Astrocyte of the spinal cord (primary cell): ENCODE measurements around the gene TTC16.

Source experiments
- DNase-seq: peaks from one replicate; pipeline ENCODE4 v3.0.0; 2011; ENCODE audit warnings: low read depth, low spot score
- H3K4me3 ChIP-seq: 2 replicates; pipeline ENCODE4 v1.5.1; 2011; ENCODE audit warnings: low read depth, mild to moderate bottlenecking, low read length, moderate library complexity
- CTCF ChIP-seq: IDR thresholded peaks from 2 replicates; pipeline ENCODE4 v1.5.1; 2012; ENCODE audit warnings: low read depth, mild to moderate bottlenecking, low read length, inconsistent platforms
- in situ Hi-C: cut with HindIII; loops from 2 replicates; pipeline ENCODE4 v1.10.0; 2017; ENCODE audit warnings: low sequenced_read_pairs

Gene TTC16

GRCh38 chr9:127711831-127712274 lies 4.0 kb upstream of the TTC16 start:
- DNase-seq, result no peak
- TF ChIP-seq CTCF, result no peak
- in situ Hi-C loops, result no loop called here
- no peak overlapping the region for H3K4me3 ChIP-seq

DNA sequence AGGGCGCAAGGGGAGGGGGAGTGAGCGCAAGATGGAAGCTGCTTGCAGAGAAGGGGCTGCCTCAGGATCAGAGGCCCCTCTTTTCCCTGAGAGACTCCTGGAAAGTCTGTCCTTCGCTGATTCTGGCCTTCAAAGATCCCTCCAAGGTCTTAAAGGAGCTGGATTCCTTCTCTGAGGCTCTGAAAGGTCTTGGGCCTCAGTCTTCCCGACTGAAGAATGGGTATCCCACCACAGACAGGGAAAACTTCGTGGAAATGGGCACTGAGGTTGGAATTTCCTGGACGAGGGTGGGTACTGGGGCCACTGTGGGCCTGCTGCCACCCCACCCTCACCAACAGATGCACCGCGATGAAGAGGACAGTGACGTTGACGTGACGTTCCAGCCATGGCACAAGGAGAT lies 3.5 kb upstream of the TTC16 start:
- no peak overlapping the region for H3K4me3 ChIP-seq
- no peak for DNase-seq
- TF ChIP-seq CTCF, result no peak
- in situ Hi-C loops, result no loop called here

- DNase-seq, result no peak
- H3K4me3 ChIP-seq, result no peak overlapping the region
- TF ChIP-seq CTCF, result no peak
- in situ Hi-C loops, result no loop called here
These were observed 3.0 kb upstream of the TTC16 start for GRCh38 chr9:127712867-127713266.

GRCh38 chr9:127714020-127714750 lies 1.7 kb upstream of the TTC16 start:
- H3K4me3 ChIP-seq, result peak overlapping the region; percentile 74
- no peak for DNase-seq
- no peak for TF ChIP-seq CTCF
- in situ Hi-C loops, result no loop called here

DNA sequence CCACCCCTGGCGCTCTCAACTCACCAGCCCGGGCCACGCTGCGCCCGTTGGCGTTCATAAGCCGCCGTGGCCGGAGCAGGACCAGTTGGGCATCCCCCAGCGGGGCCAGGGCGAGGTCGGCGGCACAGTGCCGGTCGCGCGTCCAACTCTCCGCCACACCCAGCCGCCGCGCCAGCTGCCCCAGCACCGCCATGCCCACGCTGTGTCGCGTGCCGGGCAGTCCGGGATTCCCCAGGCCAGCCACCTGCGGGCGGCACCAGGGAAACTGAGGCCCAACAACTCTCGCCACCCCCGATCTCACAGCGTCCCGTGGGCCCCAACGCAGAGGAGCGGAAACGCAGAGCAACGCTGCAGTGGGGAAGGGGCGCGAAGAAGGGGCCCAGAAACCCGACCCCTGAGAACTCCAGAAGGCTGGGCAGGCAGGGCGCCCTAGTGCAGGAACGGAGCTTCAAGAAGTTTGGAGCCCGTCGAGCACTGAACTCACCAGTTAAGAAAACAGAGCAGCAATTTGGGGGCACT lies 869 bp upstream of the TTC16 start:
- TF ChIP-seq CTCF, result no peak
- in situ Hi-C loops, result no loop called here
- DNase-seq, result no peak
- peak overlapping the region; percentile 74 for H3K4me3 ChIP-seq

GRCh38 chr9:127716412-127716811 lies 533 bp downstream of the TTC16 start:
- in situ Hi-C loops, result no loop called here
- DNase-seq, result no peak
- no peak overlapping the region for H3K4me3 ChIP-seq
- no peak for TF ChIP-seq CTCF
